Daoy (cell line): ENCODE data around the gene NLN. TPM values are rescaled to one million over a fixed set of nuclear protein-coding genes. Genes with fewer than 3 reads are reported as not detected.
"Not testable (repeated sequence)": the region's sequence is repeated elsewhere in the genome, so short reads cannot be mapped to it uniquely, and the experiment has no call there.

Experiments
- DNase-seq: peaks from one replicate; pipeline ENCODE4 v3.0.0-alpha.2; 2015; ENCODE audit warnings: low read depth
- total RNA-seq: library from RNA; depleted of rRNA; stranded (reverse); fragments of >200 nt; shearing (Covaris generic); gene quantifications from 2 replicates; pipeline ENCODE4 v1.2.3, GENCODE V29; 2014

The NLN gene
- total RNA-seq, 1 experiment from 2014 or later: 44.2 TPM

- no peak for DNase-seq
Observed at GRCh38 chr5:65832152-65832551, 110.1 kb downstream of the NLN start.

GRCh38 chr5:65832603-65833228 is 110.7 kb downstream of the NLN start:
- no peak for DNase-seq

DNA sequence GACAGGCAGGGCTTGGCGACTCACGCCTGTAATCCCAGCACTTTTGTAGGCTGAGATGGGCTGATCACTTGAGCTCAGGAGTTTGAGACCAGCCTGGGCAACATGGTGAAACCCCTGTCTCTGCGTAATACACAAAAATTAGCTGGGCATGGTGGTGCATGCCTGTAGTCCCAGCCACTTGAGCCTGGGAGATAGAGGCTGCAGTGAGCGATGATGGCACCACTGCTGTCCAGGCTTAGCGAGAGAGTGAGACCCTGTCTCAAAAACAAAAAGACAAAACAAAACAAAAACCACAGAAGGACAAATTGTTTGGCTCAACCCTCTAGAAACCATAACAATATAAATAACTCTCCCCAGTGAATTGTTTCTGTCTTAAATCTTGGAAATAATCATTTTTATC is 111.8 kb downstream of the NLN start:
- DNase-seq: no peak

GRCh38 chr5:65834306-65834705 is 112.3 kb downstream of the NLN start:
- no peak for DNase-seq

- no peak for DNase-seq
Observed at GRCh38 chr5:65835191-65835590, 113.2 kb downstream of the NLN start.

GRCh38 chr5:65837139-65837538 is 115.1 kb downstream of the NLN start:
- DNase-seq: no peak

- not testable (repeated sequence) for DNase-seq
Observed at GRCh38 chr5:65839170-65839569, 117.2 kb downstream of the NLN start.

GRCh38 chr5:65840071-65840470 is 118.1 kb downstream of the NLN start:
- no peak for DNase-seq

DNA sequence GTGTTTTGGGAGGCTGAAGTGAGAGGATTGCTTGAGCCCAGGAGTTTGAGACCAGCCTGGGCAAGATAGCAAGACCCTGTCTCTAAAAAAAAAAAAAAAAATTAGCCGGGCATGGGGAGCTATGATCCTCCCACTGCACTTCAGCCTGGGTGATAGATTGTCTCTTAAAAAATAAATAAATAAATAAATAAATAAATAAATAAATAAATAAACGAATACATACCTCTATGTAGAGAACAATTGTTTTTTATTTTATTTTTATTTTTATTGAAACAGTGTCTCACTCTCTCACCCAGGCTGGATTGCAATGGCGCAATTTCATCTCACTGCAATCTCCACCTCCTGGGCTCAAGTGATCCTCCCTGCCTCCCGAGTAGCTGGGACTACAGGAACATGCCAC is 122.8 kb downstream of the NLN start:
- DNase-seq: not testable (repeated sequence)

GRCh38 chr5:65846101-65846500 is 124.1 kb downstream of the NLN start:
- DNase-seq: no peak

GRCh38 chr5:65847019-65847418 is 125.0 kb downstream of the NLN start:
- DNase-seq: not testable (repeated sequence)

- not testable (repeated sequence) for DNase-seq
Observed at GRCh38 chr5:65849918-65850317, 127.9 kb downstream of the NLN start.

- no peak for DNase-seq
Observed at GRCh38 chr5:65854925-65855324, 132.9 kb downstream of the NLN start.

DNA sequence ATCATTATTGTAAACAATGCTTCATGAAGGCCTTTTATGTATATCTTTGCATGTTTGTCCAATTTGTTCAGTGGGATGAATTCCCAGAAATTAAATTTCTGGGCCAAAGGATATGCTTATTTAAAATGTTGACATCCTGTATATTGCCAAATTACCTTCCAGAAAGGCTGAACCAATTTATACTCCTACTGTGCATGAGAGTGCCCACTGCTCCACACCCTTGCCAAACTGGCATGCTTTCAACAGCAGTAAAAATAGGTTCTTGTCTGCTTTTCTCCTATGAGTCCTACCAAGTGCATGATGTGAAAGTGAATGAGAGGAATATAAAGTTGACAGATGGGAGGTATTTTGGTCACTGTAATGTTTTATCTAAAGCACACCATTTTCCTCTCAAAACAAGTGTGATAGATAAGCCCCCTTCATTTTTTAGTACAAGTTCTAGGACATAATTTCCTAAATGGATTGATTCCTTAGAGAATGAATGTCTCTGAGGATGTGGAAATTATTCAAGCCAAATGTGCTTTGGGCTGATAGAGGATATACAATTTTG is 133.8 kb downstream of the NLN start:
- DNase-seq: no peak

GRCh38 chr5:65856520-65856919 is 134.5 kb downstream of the NLN start:
- DNase-seq: no peak

GRCh38 chr5:65858316-65858715 is 136.3 kb downstream of the NLN start:
- no peak for DNase-seq

DNA sequence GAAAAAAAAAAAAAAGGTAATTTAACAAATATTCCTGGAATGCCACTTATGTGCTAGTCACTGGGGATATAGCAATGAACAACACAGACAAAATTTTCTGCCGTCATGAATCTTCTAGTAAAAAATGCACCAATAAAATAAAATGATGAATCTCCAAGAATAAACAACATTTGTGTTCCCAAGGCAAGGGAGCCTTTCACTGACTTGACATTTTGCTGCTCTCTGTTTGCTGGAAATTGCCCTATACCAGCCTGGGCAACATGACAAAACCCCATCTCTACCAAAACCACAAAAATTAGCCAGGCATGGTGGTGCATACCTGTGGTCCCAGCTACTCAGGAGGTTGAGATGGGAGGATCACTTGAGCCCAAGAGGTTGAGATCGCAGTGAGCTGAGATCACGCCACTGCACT is 139.8 kb downstream of the NLN start:
- peak; percentile 92 for DNase-seq

- no peak for DNase-seq
Observed at GRCh38 chr5:65862384-65862783, 140.4 kb downstream of the NLN start.

GRCh38 chr5:65863747-65864146 is 141.7 kb downstream of the NLN start:
- DNase-seq: no peak

DNA sequence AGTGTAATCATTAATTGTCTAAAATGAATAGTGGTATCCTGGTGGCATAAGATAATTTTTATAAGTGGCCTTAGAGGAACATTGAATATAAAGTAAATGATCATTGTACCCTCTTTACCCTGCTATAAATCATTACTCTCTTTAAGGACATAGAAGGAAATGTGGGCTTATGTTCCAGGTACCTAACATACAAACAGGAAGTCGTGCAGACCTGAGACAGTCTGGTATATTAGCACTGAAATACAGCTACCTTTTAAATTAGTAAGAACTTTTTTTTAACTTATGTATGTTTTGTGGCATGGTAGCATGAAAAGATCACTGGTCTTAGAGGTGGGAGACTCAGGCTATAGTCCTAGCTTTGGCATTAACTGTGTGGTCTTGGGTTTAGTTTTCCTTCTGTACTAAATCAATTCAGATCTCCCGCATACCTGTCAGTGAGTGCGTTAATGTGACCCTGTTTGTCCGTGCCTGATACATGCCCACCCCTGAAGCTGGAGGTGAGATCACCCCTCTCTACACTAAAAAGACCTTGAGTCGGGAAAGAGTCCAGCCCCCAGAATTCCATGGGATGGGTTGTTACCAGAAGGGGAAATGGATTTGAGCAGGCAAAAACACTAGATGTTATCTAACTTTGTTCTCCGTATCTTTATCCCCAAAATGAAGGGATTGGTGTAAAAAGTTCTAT is 145.0 kb downstream of the NLN start:
- no peak for DNase-seq

- no peak for DNase-seq
Observed at GRCh38 chr5:65867542-65868195, 145.7 kb downstream of the NLN start.

GRCh38 chr5:65868509-65868908 is 146.5 kb downstream of the NLN start:
- DNase-seq: no peak

- peak; percentile 46 for DNase-seq
Observed at GRCh38 chr5:65871182-65871581, 149.2 kb downstream of the NLN start.
